Measurements from ENCODE around the gene PAX7.

GRCh38 chr1:18764362-18764761, 133.7 kb downstream of the PAX7 start:
- TF ChIP-seq CTCF (IDR thresholded peaks at IDR 0.05 in 4 of 5, conservative IDR thresholded peaks at IDR 0.05 in 1 of 5) = no peak
- TF ChIP-seq POLR2A (IDR thresholded peaks at IDR 0.05) = no peak
